Stimulated activated CD8-positive, alpha-beta memory T cell treated with anti-CD3 and anti-CD28 coated beads, Interleukin-15, amount 100 ng/mL, for 48 hours (primary cell): Measurements from ENCODE around the gene ZCCHC8.
"Not testable (repeated sequence)": the region's sequence is repeated elsewhere in the genome, so short reads cannot be mapped to it uniquely, and the experiment has no call there.

Source experiments
- DNase-seq, 2 donors: peaks; one replicate each; pipeline ENCODE4 v3.0.0-alpha.2; 2020; ENCODE audit warnings: low read depth in 2 of 2

ZCCHC8 gene

DNA sequence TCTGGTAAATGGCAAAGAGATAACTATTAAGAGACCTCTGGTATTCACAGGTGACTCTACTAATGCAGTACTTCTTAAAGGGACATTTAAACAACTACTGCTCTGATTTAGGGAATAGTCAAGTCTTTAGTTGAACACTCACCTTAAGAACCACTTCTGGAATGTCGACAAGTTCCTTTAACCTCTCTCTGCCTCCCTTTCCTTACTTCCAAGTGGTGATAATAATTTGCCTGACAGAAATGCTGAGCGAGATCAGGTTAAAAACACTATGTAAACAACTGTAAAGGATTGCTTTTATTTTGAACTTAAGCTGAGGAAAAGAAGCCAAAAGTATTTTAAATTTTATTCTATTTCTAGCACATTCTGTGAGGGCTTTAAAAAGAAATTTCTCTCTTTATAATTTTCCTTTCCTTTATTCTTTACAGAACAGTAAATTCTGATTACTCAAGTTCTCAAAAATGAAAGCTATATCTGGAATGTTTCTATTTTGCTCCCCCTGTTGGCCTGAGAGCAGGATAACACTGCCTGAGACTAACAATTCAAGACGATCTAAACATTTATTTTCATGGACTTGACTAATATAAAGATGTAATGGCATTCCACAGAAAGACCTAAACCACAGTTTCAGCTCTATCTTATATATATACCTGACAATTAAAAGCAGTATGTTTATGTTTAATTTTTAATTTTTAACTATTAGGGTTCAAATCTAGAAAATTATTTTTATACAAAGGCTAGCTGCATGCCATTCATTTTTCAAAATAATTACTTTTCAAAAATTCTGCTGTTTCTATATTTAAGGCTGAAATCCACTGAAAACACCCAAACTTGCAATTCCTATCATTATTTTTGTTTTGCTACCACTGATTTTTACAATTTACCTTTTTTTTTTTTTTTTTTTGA is 29.2 kb downstream of the ZCCHC8 start:
- no peak for DNase-seq

DNA sequence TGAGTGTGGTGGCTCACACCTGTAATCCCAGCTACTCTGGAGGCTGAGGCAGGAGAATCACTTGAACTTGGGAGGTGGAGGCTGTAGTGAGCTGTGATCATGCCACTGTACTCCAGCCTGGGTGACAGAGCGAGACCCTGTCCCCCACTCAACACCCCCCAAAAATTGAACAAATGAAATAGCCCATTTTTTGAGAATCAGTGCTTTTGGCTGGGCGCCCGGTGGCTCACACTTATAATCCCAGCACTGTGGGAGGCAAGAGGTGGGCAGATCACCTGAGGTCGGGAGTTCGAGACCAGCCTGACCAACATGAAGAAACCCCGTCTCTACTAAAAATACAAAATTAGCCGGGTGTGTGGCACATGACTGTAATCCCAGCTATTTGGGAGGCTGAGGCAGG is 30.2 kb downstream of the ZCCHC8 start:
- not testable (repeated sequence) for DNase-seq

DNA sequence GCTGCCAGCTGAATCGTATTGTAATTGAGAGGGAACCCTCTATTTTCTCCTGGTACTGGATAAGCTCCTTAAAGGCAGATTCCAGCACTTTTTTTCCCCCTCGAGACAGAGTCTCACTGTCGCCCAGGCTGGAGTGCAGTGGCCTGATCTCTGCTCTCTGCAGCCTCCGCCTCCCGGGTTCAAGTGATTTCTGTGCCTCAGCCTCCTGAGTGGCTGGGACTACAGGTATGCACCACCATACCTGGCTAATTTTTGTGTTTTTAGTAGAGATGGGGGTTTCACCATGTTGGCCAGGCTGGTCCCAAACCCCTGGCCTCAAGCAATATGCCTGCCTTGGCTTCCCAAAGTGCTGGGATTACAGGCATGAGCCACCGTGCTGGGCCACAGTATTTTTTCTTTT is 30.9 kb downstream of the ZCCHC8 start:
- not testable (repeated sequence) for DNase-seq

DNA sequence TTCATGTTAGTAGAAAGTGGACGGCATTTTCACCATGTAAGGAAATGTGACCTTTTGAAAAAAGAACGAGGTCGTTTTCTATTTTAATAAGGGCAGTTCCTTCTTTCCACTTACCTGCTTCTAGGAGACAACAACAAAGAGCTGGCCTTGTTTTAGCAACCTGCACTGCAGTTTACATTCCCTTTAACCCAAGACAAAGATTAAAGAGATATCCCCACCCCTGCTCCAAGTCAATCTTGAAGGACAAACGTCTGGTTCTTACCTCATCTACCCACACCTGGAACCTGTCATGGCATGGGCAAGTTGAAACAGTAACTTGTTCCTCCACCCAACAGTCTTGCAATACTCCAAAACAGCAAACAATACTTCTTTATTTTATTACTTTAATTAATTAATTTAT is 32.7 kb downstream of the ZCCHC8 start:
- DNase-seq = no peak

DNA sequence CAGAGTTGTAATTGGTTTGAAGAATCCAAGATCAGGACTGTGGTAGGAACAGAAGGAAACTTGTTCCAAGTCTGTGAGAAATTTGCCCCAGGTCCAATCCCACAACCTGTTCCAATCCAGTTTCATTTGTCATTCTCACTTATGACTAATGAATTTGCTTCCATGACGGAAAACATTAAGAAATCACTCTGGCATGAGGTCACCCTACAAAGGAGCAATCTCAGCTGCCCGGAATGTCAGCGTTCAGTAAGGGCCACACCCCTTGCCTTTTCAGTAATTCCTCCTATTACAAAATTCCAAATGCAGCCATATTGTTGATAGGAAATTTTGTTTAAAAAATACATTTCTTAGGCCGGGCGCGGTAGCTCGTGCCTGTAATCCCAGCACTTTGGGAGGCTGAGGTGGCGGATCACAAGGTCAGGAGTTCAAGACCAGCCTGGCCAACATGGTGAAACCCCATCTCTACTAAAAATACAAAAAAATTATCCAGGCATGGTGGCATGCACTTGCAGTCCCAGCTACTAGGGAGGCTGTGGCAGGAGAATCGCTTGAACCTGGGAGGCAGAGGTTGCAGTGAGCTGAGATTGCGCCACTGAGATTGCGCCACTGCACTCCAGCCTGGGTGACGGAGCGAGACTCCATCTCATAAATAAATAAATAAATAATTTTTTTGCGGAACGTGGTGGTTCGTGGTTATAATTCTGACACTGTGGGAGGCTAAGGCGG is 36.3 kb downstream of the ZCCHC8 start:
- DNase-seq = not testable (repeated sequence)

DNA sequence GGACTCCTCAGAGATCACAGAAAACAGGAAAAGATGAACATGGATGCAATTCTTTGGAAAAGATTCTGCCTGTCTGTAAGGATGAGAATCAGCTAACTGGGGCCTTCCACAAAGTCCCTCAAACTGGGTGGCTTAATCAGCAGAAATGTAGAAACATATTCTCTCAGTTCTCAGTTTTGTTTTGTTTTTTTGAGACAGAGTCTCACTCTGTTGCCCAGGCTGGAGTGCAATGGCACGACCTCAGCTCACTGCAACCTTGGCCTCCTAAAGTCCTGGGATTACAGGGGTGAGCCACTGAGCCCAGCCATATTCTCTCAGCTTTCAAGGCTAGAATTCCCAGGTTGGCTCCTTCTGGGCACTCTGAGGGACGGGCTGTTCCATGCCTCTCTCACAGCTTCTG is 40.1 kb downstream of the ZCCHC8 start:
- no peak for DNase-seq

DNA sequence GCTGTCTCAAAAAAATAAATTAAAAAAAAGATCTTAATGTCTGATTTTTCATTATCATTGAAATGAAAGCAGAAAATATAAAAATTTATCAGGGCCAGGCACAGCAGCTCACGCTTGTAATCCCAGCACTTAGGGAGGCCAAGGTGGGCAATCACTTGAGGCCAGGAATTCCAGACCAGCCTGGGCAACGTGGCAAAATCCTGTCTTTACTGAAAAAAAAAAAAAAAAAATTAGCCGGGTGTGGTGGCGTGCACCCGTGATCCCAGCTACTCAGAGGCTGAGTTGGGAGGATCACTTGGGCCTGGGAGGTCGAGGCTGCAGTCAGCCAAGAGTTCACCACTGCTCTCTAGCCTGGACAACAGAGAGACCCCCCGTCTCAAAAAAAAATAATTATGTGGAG is 40.7 kb downstream of the ZCCHC8 start:
- DNase-seq = no peak

DNA sequence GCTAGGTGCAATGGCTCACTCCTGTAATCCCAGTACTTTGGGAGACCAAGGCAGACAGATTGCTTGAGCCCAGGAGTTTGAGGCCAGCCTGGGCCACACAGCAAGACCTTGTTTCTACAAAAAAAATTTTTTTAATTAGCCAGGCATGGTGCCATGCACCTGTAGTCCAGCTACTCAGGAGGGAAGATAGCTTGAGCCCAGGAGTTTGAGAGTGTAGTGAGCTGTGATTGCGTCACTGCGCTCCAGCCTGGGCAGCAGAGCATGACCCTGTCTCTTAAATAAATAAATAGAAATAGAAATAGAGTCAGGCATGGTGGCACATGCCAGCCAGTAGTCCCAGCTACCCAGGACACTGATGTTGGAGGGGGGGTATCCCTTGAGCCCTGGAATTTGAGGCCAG is 41.5 kb downstream of the ZCCHC8 start:
- DNase-seq = no peak

DNA sequence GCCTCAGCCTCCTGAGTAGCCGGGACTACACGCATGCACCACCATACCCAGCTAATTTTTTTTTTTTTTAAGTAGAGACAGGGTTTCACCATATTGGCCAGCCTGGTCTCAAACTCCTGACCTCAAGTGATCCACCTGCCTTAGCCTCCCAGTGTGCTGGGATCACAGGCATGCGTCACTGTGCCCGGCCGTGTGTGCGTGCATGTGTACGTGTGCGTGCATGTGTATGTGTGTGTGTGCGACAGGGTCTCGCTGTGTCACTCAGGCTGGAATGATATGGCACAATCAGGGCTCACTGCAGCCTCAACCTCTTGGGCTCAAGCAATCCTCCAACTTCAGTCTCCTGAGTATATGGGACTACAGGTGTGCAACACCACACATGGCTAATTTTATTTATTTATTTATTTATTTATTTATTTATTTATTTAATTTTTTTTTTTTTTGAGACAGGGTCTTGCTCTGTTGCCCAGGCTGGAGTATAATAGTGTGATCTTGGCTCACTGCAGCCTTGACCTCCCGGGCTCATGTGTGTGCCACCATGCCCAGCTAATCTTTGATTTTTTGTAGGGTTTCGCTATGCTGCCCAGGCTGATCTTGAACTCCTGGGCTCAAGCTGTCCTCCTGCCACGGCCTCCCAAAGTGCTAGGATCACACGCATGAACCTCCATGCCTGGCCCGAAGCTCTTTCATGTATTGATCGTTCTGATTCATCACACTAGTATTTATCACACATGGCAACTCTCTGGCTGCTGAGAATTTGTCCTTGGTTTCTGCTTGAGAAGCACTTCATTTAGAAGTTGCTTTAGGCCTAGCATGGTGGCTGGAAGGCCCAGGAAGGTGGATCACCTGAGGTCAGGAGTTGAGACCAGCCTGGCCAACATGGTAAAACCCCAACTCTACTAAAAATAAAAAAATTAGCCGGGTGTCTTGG is 42.4 kb downstream of the ZCCHC8 start:
- no peak for DNase-seq

DNA sequence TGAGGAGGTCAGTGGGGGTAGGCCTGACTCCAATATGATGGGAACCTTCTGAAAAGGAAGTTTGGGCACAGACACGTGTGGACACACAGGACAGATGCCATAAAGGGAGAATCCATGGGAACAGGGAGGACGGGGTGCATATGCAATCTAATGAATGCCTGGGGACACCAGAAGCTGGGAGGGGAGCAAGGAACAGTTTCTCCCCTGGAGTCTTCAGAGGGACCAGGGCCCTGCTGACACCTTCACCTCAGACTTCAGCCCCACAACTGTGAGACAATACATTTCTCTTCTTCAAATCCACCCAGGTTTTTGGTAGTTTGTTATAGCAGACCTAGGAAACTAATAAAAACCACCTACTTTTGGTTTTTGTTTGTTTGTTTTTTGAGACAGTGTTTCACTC is 43.1 kb downstream of the ZCCHC8 start:
- no peak for DNase-seq

DNA sequence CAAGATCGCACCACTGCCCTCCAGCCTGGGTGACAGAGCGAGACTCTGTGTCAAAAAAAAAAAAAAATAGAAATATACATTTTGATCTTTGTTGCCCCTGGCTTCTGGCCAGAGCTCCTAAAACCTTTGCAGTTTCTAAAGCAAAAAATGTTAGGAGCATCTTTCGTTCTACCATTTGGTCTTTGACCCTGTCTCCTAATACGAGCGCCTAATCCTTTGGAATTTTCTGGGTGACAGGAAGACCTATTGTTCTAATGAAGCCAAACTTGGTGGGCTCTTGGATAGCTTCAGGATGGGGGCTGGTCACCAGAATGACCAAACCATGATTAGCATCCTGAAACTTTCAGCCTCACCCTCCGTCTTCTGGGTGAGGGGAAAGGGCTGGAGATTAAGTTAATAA is 46.0 kb downstream of the ZCCHC8 start:
- no peak for DNase-seq

DNA sequence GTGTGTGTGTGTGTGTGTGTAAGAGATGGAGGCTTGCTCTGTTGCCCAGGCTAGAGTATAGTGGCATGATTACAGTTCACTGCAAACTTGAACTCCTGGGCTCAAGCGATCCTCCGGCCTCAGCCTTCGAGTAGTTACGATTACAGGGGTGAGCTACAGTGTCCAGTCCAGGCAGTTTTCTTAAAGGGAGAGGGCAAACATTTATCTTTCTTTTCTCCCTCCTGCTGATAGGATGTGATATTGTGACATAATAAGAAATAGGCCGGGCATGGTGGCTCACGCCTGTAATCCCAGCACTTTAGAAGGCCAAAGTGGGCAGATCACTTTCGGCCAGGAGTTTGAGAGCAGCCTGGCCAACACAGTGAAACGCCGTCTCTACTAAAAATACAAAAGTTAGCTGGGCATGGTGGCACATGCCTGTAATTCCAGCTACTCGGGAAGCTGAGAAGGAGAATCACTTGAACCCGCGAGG is 46.4 kb downstream of the ZCCHC8 start:
- no peak for DNase-seq

DNA sequence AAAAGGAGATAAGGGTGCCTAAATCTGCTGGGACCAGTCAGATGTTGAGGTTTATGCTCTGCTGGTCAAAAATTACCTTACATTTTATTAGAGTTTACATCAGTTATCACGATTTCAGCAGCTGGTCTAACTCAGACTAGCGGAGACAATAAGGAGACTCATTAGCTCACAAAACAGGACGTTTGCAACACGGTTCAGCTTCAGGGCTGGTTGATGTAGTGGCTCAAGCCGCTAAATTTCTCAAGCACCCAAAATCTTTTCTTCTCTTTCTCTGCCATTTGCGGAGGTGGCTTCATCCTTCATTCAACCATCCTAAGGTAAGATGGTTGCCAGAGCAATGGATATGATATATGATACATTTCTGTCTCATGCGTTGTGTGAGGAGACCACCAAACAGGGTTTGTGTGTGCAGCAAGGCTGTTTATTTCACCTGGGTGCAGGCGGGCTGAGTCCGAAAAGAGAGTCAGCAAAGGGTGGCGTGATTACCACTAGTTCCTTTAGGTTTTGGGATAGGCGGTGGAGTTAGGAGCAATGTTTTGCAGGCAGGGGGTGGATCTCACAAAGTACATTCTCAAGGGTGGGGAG is 47.9 kb downstream of the ZCCHC8 start:
- no peak for DNase-seq

DNA sequence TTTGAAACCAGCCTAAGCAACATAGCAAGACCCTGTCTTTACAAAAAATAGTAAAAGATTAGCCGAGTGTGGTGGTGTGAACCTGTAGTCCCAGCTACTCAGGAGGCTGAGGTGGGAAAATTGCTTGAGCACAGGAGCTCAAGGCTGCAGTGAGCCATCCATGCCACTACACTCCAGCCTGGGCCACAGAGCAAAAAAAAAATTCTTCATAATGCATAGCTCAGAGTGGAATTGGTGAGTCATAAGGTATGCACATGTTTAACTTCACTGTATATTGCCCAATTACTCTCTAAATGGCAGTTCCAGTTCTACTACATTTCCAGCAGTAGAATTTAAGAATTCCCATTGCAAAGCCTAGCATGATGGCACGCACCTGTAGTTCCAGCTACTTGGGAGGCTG is 51.4 kb downstream of the ZCCHC8 start:
- no peak for DNase-seq

DNA sequence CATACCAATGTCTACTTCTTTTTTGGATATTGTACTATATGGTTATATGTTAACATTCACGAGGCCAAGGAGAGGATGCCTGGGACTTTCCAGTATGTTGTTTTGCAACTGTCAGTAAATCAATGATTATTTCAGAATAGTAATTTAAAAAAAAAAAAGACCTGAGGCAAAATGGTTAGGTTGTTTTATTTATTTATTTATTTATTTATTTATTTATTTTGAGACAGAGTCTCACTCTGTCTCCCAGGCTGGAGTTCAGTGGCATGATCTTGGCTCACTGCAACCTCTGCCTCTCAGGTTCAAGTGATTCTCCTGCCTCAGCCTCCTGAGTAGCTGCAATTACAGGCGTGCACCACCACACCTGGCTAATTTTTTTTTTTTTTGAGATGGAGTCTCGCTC is 52.9 kb downstream of the ZCCHC8 start:
- not testable (repeated sequence) for DNase-seq

DNA sequence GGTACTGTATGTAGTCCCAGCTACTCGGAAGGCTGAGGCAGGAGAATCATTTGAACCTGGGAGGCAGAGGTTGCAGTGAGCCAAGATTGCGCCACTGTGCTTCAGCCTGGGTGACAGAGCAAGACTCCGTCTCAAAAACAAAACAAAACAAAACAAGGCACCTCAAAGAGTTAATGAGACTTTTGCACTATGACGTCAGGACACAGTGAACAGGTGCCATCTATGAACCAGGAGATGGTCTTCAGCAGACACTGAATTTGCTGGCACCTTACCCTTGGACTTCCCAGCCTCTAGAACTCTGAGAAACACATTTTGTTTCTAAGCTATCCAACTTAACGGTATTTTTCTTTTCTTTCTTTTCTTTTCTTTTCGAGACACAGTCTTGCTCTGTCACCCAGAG is 54.3 kb downstream of the ZCCHC8 start:
- not testable (repeated sequence) for DNase-seq

DNA sequence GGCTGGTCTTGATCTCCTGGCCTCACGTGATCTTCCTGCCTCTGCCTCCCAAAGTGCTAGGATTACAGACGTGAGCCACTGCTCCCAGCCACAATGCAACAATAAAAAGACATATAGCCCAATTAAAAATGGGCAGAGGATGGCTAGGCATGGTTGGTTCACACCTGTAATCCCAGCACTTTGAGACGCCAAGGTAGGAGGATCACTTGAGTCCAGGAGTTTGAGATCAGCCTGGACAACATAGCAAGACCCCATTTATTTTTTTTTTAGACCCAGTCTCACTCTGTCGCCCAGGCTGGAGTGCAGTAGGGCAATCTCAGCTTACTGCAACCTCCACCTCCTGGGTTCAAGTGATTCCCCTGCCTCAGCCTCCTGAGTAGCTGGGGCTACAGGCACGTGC is 56.7 kb downstream of the ZCCHC8 start:
- DNase-seq = not testable (repeated sequence)

DNA sequence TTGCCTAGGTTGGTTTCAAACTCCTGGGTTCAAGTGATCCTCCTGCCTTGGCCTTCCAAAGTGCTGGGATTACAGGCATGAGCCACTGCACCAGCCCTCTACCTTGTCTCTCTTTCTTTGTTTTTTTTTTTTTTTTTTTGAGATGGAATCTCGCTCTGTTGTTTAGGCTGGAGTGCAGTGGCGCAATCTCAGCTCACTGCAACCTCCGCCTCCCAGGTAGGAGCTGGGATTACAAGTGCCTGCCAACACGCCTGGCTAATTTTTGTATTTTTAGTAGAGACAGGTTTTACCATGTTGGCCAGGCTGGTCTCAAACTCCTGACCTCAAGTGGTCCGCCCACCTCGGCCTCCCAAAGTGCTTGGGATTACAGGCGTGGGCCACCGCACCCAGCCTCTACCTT is 61.9 kb downstream of the ZCCHC8 start:
- not testable (repeated sequence) for DNase-seq

DNA sequence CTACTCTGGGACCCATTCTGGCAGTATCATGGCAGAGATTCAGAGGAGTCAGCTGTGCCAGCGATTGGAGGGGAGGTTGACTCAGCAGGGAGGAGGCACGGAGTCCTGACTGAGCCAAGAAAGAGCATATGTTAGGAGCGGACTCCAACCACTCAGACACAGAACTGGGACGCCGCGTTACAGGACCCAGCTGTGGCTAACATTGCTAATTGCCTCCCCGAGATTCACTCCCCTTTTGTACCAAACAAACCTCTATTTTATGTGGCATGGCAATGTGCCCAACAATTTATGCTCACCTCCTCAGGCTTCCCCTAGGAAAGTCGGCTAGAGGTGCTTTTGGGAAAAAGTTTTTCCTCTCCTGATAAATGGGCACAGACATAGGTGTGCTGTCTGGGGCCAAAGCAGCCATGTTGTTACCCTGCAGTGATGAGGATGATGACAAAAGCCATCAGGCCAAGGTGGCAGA is 63.0 kb downstream of the ZCCHC8 start:
- DNase-seq = no peak

DNA sequence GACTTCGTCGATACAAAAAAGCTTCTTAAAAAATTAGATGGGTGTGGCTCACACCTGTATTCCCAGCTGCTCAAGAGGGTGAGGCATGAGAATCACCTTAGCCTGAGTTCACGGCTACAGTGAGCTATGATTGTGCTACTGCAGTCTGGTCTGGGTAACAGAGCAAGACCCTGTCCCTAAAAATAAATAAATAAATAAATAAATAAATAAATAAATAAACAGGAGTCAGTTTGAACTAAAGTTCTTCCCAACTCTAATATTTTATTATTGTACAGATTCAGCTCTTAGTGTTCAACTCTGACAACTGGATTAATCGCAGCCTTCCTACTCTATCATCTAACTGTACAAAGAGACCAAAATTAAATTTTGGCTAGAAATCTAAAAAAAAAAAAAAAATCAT is 65.5 kb downstream of the ZCCHC8 start:
- no peak for DNase-seq

DNA sequence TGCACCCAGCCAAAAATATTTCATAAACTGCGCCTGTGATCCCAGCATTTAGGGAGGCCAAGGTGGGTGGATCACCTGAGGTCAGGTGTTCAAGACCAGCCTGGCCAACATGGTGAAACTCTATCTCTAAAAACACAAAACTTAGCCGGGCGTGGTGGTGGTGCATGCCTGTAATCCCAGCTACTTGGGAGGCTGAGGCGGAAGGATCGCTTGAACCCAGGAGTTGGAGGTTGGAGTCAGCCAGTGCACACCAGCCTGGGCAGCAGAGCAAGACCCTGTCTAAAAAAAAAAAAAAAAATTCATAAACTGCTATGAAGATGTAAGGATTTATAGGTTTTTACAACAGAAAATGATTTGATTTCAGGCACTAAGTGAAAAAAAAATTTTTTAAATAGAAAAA is 71.7 kb downstream of the ZCCHC8 start:
- not testable (repeated sequence) for DNase-seq
